Measurements from ENCODE around the gene ZNF385B. TPM values are rescaled to one million over a fixed set of nuclear protein-coding genes. Genes with fewer than 3 reads are reported as not detected.
A peak's percentile ranks its signal among the peaks of the same experiment; 100 is the strongest.

ZNF385B gene
- polyA plus RNA-seq, 1 donor from 2014 or later: not detected

- Mint-ChIP-seq H3K4me3 (no peak overlapping the region), H3K27ac (no peak overlapping the region), H3K4me1 (no peaks in the 10 kb centered on the region), H3K36me3 (no peaks in the 10 kb centered on the region), H3K9me3 (no peaks in the 10 kb centered on the region), H3K27me3 (no peaks in the 10 kb centered on the region)
Observed at GRCh38 chr2:179712825-179713224, 148.6 kb downstream of the ZNF385B start.

GRCh38 chr2:179711375-179711774, 150.0 kb downstream of the ZNF385B start:
- Mint-ChIP-seq H3K27me3 (no peaks in the 10 kb centered on the region), H3K27ac (no peak overlapping the region), H3K4me3 (no peak overlapping the region), H3K36me3 (no peaks in the 10 kb centered on the region), H3K9me3 (no peaks in the 10 kb centered on the region), H3K4me1 (no peaks in the 10 kb centered on the region)

GRCh38 chr2:179703702-179704101, 157.7 kb downstream of the ZNF385B start:
- Mint-ChIP-seq H3K27me3 (no peaks in the 10 kb centered on the region), H3K36me3 (no peaks in the 10 kb centered on the region), H3K4me3 (no peak overlapping the region), H3K27ac (no peak overlapping the region), H3K9me3 (peaks cover 0 to 3% (median 0%) of the 10 kb centered on the region in 3 donors), H3K4me1 (no peaks in the 10 kb centered on the region)

- no peak overlapping the region for H3K4me3 Mint-ChIP-seq
- H3K27me3 Mint-ChIP-seq: no peaks in the 10 kb centered on the region
- H3K36me3 Mint-ChIP-seq: no peaks in the 10 kb centered on the region
- peaks cover 0 to 3% (median 0%) of the 10 kb centered on the region in 3 donors for H3K9me3 Mint-ChIP-seq
- H3K27ac Mint-ChIP-seq: no peak overlapping the region
- H3K4me1 Mint-ChIP-seq: no peaks in the 10 kb centered on the region
Observed at GRCh38 chr2:179702912-179703311, 158.5 kb downstream of the ZNF385B start.

- H3K27me3 Mint-ChIP-seq: peaks cover 4% of the 10 kb centered on the region
- no peak overlapping the region for H3K27ac Mint-ChIP-seq
- H3K9me3 Mint-ChIP-seq: peaks cover 0 to 3% (median 0%) of the 10 kb centered on the region in 3 donors
- no peak overlapping the region for H3K4me3 Mint-ChIP-seq
- H3K36me3 Mint-ChIP-seq: no peaks in the 10 kb centered on the region
- no peaks in the 10 kb centered on the region for H3K4me1 Mint-ChIP-seq
Observed at GRCh38 chr2:179701524-179702110, 159.8 kb downstream of the ZNF385B start.

- Mint-ChIP-seq H3K9me3 (peaks cover 2 to 3% (median 3%) of the 10 kb centered on the region in 3 donors), H3K27ac (no peak overlapping the region), H3K27me3 (peaks cover 4% of the 10 kb centered on the region), H3K4me1 (no peaks in the 10 kb centered on the region), H3K4me3 (no peak overlapping the region), H3K36me3 (no peaks in the 10 kb centered on the region)
Observed at GRCh38 chr2:179695486-179695885, 165.9 kb downstream of the ZNF385B start.

- peaks cover 2 to 3% (median 3%) of the 10 kb centered on the region in 3 donors for H3K9me3 Mint-ChIP-seq
- H3K27me3 Mint-ChIP-seq: peaks cover 4% of the 10 kb centered on the region
- H3K36me3 Mint-ChIP-seq: no peaks in the 10 kb centered on the region
- no peaks in the 10 kb centered on the region for H3K4me1 Mint-ChIP-seq
- H3K27ac Mint-ChIP-seq: no peak overlapping the region
- no peak overlapping the region for H3K4me3 Mint-ChIP-seq
Observed at GRCh38 chr2:179694963-179695362, 166.4 kb downstream of the ZNF385B start.

GRCh38 chr2:179692610-179693009, 168.8 kb downstream of the ZNF385B start:
- H3K27ac Mint-ChIP-seq: no peak overlapping the region
- peaks cover 2 to 3% (median 3%) of the 10 kb centered on the region in 3 donors for H3K9me3 Mint-ChIP-seq
- H3K27me3 Mint-ChIP-seq: peaks cover 9% of the 10 kb centered on the region

GRCh38 chr2:179692043-179692442, 169.4 kb downstream of the ZNF385B start:
- Mint-ChIP-seq H3K36me3 (no peaks in the 10 kb centered on the region), H3K27ac (no peak overlapping the region), H3K27me3 (peaks cover 5% of the 10 kb centered on the region), H3K9me3 (peaks cover 2 to 3% (median 3%) of the 10 kb centered on the region in 3 donors), H3K4me3 (no peak overlapping the region), H3K4me1 (no peaks in the 10 kb centered on the region)

More at GRCh38 chr2:179692610-179693009, 168.8 kb downstream of the ZNF385B start:
- Mint-ChIP-seq H3K4me3 (no peak overlapping the region), H3K36me3 (no peaks in the 10 kb centered on the region), H3K4me1 (no peaks in the 10 kb centered on the region)

GRCh38 chr2:179691235-179691634, 170.2 kb downstream of the ZNF385B start:
- H3K9me3 Mint-ChIP-seq: peaks cover 2 to 3% (median 3%) of the 10 kb centered on the region in 3 donors
- no peaks in the 10 kb centered on the region for H3K36me3 Mint-ChIP-seq

GRCh38 chr2:179686718-179687342, 174.6 kb downstream of the ZNF385B start:
- H3K4me3 Mint-ChIP-seq: no peak overlapping the region
- peaks cover 7% of the 10 kb centered on the region for H3K27me3 Mint-ChIP-seq
- no peaks in the 10 kb centered on the region for H3K4me1 Mint-ChIP-seq
- H3K36me3 Mint-ChIP-seq: no peaks in the 10 kb centered on the region
- peaks cover 0 to 2% (median 0%) of the 10 kb centered on the region in 3 donors for H3K9me3 Mint-ChIP-seq
- H3K27ac Mint-ChIP-seq: no peak overlapping the region

More at GRCh38 chr2:179691235-179691634, 170.2 kb downstream of the ZNF385B start:
- Mint-ChIP-seq H3K4me1 (no peaks in the 10 kb centered on the region), H3K27ac (no peak overlapping the region), H3K4me3 (no peak overlapping the region), H3K27me3 (peaks cover 5% of the 10 kb centered on the region)

GRCh38 chr2:179686069-179686468, 175.3 kb downstream of the ZNF385B start:
- H3K27ac Mint-ChIP-seq: no peak overlapping the region
- H3K36me3 Mint-ChIP-seq: no peaks in the 10 kb centered on the region
- H3K27me3 Mint-ChIP-seq: peaks cover 7% of the 10 kb centered on the region
- H3K4me1 Mint-ChIP-seq: no peaks in the 10 kb centered on the region
- peak overlapping the region in 1 of 4 donors; percentile 9 for H3K4me3 Mint-ChIP-seq
- H3K9me3 Mint-ChIP-seq: peaks cover 0 to 2% (median 0%) of the 10 kb centered on the region in 3 donors

- Mint-ChIP-seq H3K27ac (no peak overlapping the region), H3K27me3 (peaks cover 7% of the 10 kb centered on the region), H3K4me3 (no peak overlapping the region), H3K36me3 (no peaks in the 10 kb centered on the region), H3K4me1 (no peaks in the 10 kb centered on the region), H3K9me3 (peaks cover 0 to 2% (median 0%) of the 10 kb centered on the region in 3 donors)
Observed at GRCh38 chr2:179685146-179685545, 176.3 kb downstream of the ZNF385B start.

- peaks cover 2% of the 10 kb centered on the region for H3K27me3 Mint-ChIP-seq
- H3K4me3 Mint-ChIP-seq: no peak overlapping the region
- no peak overlapping the region for H3K27ac Mint-ChIP-seq
- no peaks in the 10 kb centered on the region for H3K4me1 Mint-ChIP-seq
- peaks cover 0 to 2% (median 0%) of the 10 kb centered on the region in 3 donors for H3K9me3 Mint-ChIP-seq
- H3K36me3 Mint-ChIP-seq: no peaks in the 10 kb centered on the region
Observed at GRCh38 chr2:179682756-179683155, 178.7 kb downstream of the ZNF385B start.

GRCh38 chr2:179677746-179678505, 183.5 kb downstream of the ZNF385B start:
- Mint-ChIP-seq H3K36me3 (peaks cover 3% of the 10 kb centered on the region), H3K4me1 (no peaks in the 10 kb centered on the region), H3K4me3 (no peak overlapping the region), H3K27me3 (peaks cover 2% of the 10 kb centered on the region), H3K27ac (no peak overlapping the region), H3K9me3 (no peaks in the 10 kb centered on the region)
